Astrocyte (in vitro differentiated cells and primary cell): ENCODE results near the gene CAPZB. TPM values are rescaled to one million over a fixed set of nuclear protein-coding genes. Genes with fewer than 3 reads are reported as not detected.

Experiments
- DNase-seq: peaks from one replicate; pipeline ENCODE4 v3.0.0-alpha.2; 2010; ENCODE audit warnings: low read depth
- FAIRE-seq: peaks from 2 replicates; lab custom pipeline; 2011; peaks lifted over from hg19 to GRCh38; lab: Jason Lieb, UNC
- H2AFZ ChIP-seq: 2 replicates; pipeline ENCODE4 v1.6.0; 2012; ENCODE audit warnings: low read depth, low read length, inconsistent platforms
- H3K27ac ChIP-seq: 2 replicates; pipeline ENCODE4 v1.5.1; 2011; ENCODE audit warnings: low read depth, low read length, inconsistent platforms
- H3K27me3 ChIP-seq: 2 replicates; pipeline ENCODE4 v1.6.0; 2011; ENCODE audit warnings: low read length, inconsistent platforms; ENCODE audit not compliant: insufficient read depth
- H3K36me3 ChIP-seq: 2 replicates; pipeline ENCODE4 v1.5.1; 2011; ENCODE audit warnings: low read length, inconsistent platforms; ENCODE audit not compliant: insufficient read depth
- H3K4me1 ChIP-seq: 2 replicates; pipeline ENCODE4 v1.5.1; 2011; ENCODE audit warnings: low read length, inconsistent platforms; ENCODE audit not compliant: insufficient read depth
- H3K4me2 ChIP-seq: 2 replicates; pipeline ENCODE4 v1.6.0; 2012; ENCODE audit warnings: low read length, inconsistent platforms
- H3K4me3 ChIP-seq: 2 replicates; pipeline ENCODE4 v1.5.1; 2011; ENCODE audit warnings: low read depth, mild to moderate bottlenecking, low read length, inconsistent platforms; ENCODE audit not compliant: insufficient read depth
- H3K79me2 ChIP-seq: 2 replicates; pipeline ENCODE4 v1.6.0; 2012; ENCODE audit warnings: mild to moderate bottlenecking, low read length, inconsistent platforms; ENCODE audit not compliant: insufficient read depth
- H3K9ac ChIP-seq: 2 replicates; pipeline ENCODE4 v1.6.0; 2012; ENCODE audit warnings: mild to moderate bottlenecking, low read length, inconsistent platforms
- H3K9me3 ChIP-seq: 2 replicates; pipeline ENCODE4 v1.5.1; 2012; ENCODE audit warnings: low read depth, mild to moderate bottlenecking, low read length, inconsistent platforms; ENCODE audit not compliant: insufficient read depth
- H4K20me1 ChIP-seq: 2 replicates; pipeline ENCODE4 v1.6.0; 2012; ENCODE audit warnings: low read length, inconsistent platforms; ENCODE audit not compliant: insufficient read depth
- H3K27ac Mint-ChIP-seq: one replicate; pipeline ENCODE4 v1.8.0; 2021; ENCODE audit warnings: mild to moderate bottlenecking, mixed read lengths; ENCODE audit not compliant: unreplicated experiment
- H3K27me3 Mint-ChIP-seq: one replicate; pipeline ENCODE4 v1.8.0; 2021; ENCODE audit warnings: low read depth, mixed read lengths; ENCODE audit not compliant: unreplicated experiment
- H3K36me3 Mint-ChIP-seq: one replicate; pipeline ENCODE4 v1.8.0; 2021; ENCODE audit warnings: low read depth, mixed read lengths; ENCODE audit not compliant: unreplicated experiment
- H3K4me1 Mint-ChIP-seq: one replicate; pipeline ENCODE4 v1.8.0; 2021; ENCODE audit warnings: low read depth, mixed read lengths; ENCODE audit not compliant: unreplicated experiment
- H3K4me3 Mint-ChIP-seq: one replicate; pipeline ENCODE4 v1.8.0; 2021; ENCODE audit warnings: mild to moderate bottlenecking, moderate library complexity, mixed read lengths; ENCODE audit not compliant: unreplicated experiment
- H3K9me3 Mint-ChIP-seq: one replicate; pipeline ENCODE4 v1.8.0; 2021; ENCODE audit warnings: mild to moderate bottlenecking, mixed read lengths; ENCODE audit not compliant: unreplicated experiment
- EZH2 ChIP-seq: IDR thresholded peaks from 2 replicates; pipeline ENCODE4 v1.6.1; 2012; ENCODE audit warnings: mild to moderate bottlenecking, low read length, inconsistent platforms; ENCODE audit not compliant: insufficient read depth
- total RNA-seq: library from RNA; stranded (reverse); gene quantifications from 2 replicates; pipeline ENCODE4 v1.2.1, GENCODE V29; 2021
- TF ChIP-seq, protein P1 (sequence below): IDR thresholded peaks from 2 replicates; pipeline ENCODE4 v1.5.1; 2011; ENCODE audit warnings: low read depth, mild to moderate bottlenecking, inconsistent platforms, low read length, moderate library complexity; ENCODE audit not compliant: insufficient read depth

Gene CAPZB
- total RNA-seq, 1 donor from 2014 or later = 458 TPM

DNA sequence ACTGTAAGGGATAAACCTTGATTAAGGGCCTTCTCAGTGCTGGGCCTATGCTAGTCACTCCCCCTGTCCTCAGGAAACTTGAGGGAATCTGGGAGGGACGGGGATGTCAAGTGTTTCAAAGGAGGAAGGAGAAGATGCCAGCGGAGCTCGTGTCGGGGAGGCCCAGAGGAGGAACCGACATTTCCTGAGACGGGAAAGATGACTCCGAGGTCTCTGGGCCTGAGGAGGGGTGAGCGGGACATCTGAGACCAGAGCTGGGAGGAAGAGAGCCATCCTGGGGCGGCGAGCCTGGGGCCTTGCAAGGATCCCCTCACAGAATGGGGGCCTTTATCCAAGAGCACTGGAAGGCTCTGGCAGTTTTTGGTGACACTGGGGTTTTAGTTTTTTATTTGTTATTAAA lies 162.9 kb downstream of the CAPZB start:
- Histone ChIP-seq H3K27ac (no peak overlapping the region), H3K27me3 (no peaks in the 10 kb centered on the region), H3K79me2 (peaks cover 2% of the 10 kb centered on the region), H3K9ac (no peak overlapping the region), H4K20me1 (peaks cover 40% of the 10 kb centered on the region), H3K4me3 (no peak overlapping the region), H3K9me3 (no peaks in the 10 kb centered on the region), H2AFZ (no peak overlapping the region), H3K4me1 (peaks cover 4% of the 10 kb centered on the region), H3K36me3 (peaks cover 4% of the 10 kb centered on the region), H3K4me2 (no peak overlapping the region)
- DNase-seq = no peak
- no peak for TF ChIP-seq EZH2
- TF ChIP-seq, protein P1, sequence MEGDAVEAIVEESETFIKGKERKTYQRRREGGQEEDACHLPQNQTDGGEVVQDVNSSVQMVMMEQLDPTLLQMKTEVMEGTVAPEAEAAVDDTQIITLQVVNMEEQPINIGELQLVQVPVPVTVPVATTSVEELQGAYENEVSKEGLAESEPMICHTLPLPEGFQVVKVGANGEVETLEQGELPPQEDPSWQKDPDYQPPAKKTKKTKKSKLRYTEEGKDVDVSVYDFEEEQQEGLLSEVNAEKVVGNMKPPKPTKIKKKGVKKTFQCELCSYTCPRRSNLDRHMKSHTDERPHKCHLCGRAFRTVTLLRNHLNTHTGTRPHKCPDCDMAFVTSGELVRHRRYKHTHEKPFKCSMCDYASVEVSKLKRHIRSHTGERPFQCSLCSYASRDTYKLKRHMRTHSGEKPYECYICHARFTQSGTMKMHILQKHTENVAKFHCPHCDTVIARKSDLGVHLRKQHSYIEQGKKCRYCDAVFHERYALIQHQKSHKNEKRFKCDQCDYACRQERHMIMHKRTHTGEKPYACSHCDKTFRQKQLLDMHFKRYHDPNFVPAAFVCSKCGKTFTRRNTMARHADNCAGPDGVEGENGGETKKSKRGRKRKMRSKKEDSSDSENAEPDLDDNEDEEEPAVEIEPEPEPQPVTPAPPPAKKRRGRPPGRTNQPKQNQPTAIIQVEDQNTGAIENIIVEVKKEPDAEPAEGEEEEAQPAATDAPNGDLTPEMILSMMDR = no peak
- no peak for FAIRE-seq
- H3K27ac Mint-ChIP-seq = no peak overlapping the region
- H3K36me3 Mint-ChIP-seq = peaks cover 26% of the 10 kb centered on the region
- H3K9me3 Mint-ChIP-seq = no peaks in the 10 kb centered on the region
- peaks cover 4% of the 10 kb centered on the region for H3K4me1 Mint-ChIP-seq
- H3K4me3 Mint-ChIP-seq = no peak overlapping the region
- no peaks in the 10 kb centered on the region for H3K27me3 Mint-ChIP-seq

DNA sequence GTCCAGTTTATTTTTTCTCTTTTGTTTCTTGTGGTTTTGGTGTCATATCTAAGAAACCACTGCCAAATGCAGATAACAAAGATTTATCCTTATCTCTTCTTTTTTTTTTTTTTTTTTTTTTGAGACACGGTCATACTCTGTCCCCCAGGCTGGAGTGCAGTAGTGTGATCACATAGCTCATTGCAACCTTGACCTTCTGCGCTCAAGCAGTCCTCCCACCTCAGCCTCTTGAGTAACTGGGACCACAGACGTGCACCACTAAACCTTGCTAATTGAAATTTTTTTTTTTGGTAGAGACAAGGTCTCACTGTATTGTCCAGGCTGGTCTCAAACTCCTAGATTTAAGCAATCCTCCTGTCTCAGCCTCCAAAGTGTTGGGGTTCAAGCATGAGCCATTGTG lies 164.3 kb downstream of the CAPZB start:
- H3K4me2 ChIP-seq = no peak overlapping the region
- H3K27ac ChIP-seq = no peak overlapping the region
- peaks cover 4% of the 10 kb centered on the region for H3K4me1 Mint-ChIP-seq
- no peaks in the 10 kb centered on the region for H3K9me3 ChIP-seq
- peaks cover 4% of the 10 kb centered on the region for H3K36me3 ChIP-seq
- peaks cover 26% of the 10 kb centered on the region for H3K36me3 Mint-ChIP-seq
- H3K4me3 ChIP-seq = no peak overlapping the region
- no peak overlapping the region for H3K27ac Mint-ChIP-seq
- no peaks in the 10 kb centered on the region for H3K27me3 ChIP-seq
- H2AFZ ChIP-seq = no peak overlapping the region
- peaks cover 10% of the 10 kb centered on the region for H3K79me2 ChIP-seq
- H3K9me3 Mint-ChIP-seq = no peaks in the 10 kb centered on the region
- H3K9ac ChIP-seq = no peak overlapping the region
- no peaks in the 10 kb centered on the region for H3K27me3 Mint-ChIP-seq
- no peak for FAIRE-seq
- no peak for TF ChIP-seq EZH2
- TF ChIP-seq, protein P1 = no peak
- DNase-seq = no peak
- H3K4me1 ChIP-seq = peaks cover 5% of the 10 kb centered on the region
- H4K20me1 ChIP-seq = peaks cover 42% of the 10 kb centered on the region
- H3K4me3 Mint-ChIP-seq = no peak overlapping the region

DNA sequence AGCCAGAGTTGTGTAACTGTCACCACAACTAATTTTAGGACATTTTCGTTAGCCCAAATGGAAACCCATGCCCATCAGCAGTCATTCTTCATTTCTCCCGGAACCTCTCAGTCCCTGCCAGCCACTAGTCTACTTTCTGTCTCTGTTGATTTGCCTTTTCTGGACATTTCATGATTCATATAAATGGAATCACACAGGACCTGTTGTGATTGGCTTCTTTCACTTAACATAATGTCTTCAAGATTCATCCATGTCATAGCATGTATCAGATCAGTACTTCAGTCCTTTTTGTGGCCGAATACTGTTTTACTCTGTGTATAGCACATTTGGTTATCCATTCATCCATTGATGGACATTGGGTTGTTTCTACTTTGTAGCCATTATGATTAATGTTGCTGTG lies 166.1 kb downstream of the CAPZB start:
- no peak for DNase-seq
- no peak overlapping the region for H3K4me3 Mint-ChIP-seq
- H3K27ac Mint-ChIP-seq = no peak overlapping the region

More for the DNA sequence above, 166.1 kb downstream of the CAPZB start:
- Histone ChIP-seq H3K27me3 (no peaks in the 10 kb centered on the region), H3K9me3 (no peaks in the 10 kb centered on the region), H3K4me1 (peaks cover 16% of the 10 kb centered on the region), H3K36me3 (peaks cover 4% of the 10 kb centered on the region), H2AFZ (no peak overlapping the region), H3K27ac (no peak overlapping the region), H3K4me2 (no peak overlapping the region), H3K4me3 (no peak overlapping the region), H3K79me2 (peaks cover 14% of the 10 kb centered on the region), H3K9ac (no peak overlapping the region), H4K20me1 (peaks cover 40% of the 10 kb centered on the region)
- H3K4me1 Mint-ChIP-seq = peaks cover 9% of the 10 kb centered on the region
- TF ChIP-seq, protein P1 = no peak
- no peak for TF ChIP-seq EZH2
- H3K27me3 Mint-ChIP-seq = no peaks in the 10 kb centered on the region
- peaks cover 24% of the 10 kb centered on the region for H3K36me3 Mint-ChIP-seq
- peak; percentile 20 for FAIRE-seq
- H3K9me3 Mint-ChIP-seq = no peaks in the 10 kb centered on the region
